Stimulated activated CD8-positive, alpha-beta memory T cell treated with anti-CD3 and anti-CD28 coated beads, Interleukin-7, amount 100 ng/mL, for 48 hours (primary cell): ENCODE measurements around the gene MCM3.

Experiments used
- DNase-seq, 2 donors: peaks; one replicate each; pipeline ENCODE4 v3.0.0-alpha.2; 2020; ENCODE audit warnings: low read depth in 1 of 2; ENCODE audit errors: extremely low read depth in 1 of 2

Gene MCM3

DNA sequence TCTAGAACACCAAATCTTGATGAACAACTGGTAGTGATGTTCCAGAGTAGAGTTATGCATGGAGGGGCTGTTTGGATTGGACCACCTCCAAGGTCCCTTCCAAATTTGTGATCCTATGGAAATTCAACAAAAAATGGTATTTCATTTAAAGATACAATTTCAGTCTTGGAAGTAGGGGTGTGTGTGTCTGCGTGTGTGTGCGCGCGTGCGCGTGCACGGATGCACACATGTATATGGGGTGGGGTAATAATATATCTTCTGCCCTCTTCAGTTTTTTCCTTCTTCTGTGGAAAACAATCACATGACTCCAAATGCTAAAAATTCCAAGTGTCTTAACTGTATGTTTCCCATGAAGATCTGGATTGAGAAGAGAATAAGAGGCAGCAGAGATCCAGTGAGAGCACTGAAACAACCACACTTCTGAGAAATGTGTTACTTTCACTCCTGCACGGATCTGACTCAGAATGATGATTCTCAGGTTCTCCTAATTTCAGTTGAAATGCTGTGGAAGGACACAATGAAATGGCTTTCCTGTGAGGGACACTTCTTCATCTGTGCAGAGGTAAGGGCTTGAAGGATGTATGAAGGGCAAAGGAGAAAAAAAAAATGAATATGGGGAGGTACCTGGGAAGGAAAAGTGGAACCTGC lies 29.7 kb downstream of the MCM3 start:
- no peak for DNase-seq

DNA sequence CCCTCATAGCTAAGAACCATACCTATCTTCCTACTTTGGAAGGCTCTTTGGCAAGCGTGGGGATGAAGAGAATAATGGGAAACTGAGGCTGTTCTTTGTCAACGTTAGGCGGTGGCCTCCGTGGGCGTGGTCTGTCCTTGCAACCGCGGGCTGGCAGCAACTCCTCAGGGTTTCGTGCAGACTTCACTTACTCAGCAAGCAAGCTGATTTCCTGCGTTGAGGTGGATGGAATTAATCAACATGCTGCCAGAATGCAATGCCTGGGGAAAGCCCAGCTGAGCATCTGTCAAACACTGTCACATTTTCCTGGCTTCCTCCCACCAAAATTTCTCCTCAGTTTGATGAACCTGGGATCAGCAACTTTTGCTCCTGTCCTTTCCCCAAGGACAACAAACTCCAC lies 31.0 kb downstream of the MCM3 start:
- DNase-seq, result peak; percentile 10 to 32

DNA sequence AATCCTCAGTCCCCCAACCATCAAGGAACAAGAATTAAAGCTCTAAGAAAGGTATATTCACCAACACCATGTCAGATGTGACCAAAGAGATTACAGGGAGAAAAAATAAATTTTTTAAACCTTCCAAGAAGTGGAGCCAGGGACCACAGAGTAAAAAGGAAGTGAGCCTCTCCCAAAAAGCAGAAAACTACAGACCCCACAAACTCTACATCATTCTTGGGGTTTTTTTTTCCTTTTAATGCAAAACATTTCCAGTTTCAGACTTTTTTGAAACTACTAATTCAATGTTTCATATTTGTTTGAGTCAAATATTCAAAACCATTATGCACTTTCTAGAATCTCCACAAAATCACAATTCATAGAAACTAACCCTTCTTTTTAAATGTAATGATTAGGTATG lies 33.4 kb downstream of the MCM3 start:
- DNase-seq, result no peak

DNA sequence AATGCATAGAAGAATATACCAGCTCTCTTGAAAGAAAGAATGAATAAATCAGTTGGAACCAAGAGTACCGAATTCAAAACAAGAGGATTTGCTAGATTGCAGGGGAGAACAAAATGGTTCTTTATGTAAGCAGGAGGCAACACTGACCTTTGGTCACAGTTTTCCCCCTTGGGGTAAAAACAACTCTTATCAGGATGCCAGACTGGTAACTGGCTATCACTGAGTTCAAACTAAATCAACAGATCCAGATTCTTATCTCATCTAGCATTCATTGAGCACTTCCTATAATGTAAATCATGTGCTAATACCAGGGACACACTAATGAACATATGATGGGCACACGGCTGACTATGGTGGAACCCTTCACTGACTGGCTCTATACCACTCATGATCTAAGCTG lies 35.5 kb downstream of the MCM3 start:
- no peak for DNase-seq

DNA sequence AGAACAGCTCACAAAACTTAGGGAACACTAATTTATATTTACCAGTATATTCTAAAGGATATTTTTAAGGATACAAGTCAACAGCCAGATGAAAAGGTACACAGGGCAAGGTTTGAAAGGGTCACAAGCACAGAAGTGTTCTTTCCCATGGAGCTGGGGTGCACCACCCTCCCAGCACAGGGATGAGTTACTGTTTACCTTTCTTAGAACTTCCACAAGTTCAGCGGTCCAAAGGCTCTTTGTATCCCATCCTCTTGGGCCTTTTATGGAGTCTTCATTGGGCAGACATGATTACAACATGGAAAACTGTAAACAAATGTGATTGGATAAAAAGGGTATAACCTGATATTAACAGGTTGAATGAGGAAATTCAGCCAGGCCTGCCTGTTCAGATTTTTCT lies 39.1 kb downstream of the MCM3 start:
- no peak for DNase-seq

DNA sequence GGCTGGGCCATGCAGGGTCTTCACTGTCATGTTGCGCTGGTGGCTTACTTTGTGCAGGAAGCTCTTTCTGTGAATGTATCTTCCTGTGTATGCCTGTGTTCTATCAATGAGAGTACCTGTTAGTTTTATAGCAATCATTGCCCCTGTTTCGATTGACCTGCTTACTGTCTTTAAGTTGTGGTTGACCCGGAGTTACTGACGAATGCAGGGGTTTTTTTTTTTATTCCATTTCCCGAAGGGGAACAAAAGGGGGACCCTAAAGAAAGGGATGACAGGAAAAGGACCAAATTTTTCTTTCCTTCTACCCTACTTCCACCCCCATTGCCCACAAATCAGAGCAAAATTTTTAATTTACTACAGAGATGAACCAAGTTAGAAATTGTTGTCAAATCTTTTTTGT lies 40.1 kb downstream of the MCM3 start, which contains the start of gene IL17F:
TSS of gene IL17F (minus strand) at position 101 of the 400 bp plus-strand sequence. CDS start at position 30, 71 bp downstream.
- DNase-seq, result no peak

DNA sequence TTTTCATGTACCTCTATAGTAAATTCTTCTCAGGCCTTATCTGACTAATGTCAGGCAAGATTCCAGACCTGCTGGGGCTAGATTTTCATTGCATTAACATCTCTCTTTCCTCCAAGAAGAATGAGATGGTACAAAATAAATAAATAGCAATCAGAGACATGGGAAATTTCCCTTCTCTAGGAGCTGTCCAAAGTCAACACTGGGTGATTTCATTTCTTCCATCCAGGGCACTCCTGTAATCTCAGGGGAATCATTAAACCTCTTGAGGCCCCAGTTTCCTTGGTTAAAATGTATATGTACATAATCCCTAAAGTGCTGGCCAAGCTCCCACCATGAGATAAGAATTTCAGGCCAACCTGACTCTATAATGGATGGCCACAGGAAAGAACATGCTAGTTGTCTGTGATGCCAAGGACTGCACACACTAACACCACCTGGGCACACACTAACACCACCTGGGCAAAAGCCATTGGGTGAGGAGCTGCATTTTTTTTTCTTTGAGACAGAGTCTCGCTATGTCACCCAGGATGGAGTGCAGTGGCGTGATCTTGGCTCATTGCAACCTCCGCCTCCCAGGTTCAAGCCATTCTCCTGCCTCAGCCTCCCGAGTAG lies 41.2 kb downstream of the MCM3 start:
- no peak for DNase-seq

DNA sequence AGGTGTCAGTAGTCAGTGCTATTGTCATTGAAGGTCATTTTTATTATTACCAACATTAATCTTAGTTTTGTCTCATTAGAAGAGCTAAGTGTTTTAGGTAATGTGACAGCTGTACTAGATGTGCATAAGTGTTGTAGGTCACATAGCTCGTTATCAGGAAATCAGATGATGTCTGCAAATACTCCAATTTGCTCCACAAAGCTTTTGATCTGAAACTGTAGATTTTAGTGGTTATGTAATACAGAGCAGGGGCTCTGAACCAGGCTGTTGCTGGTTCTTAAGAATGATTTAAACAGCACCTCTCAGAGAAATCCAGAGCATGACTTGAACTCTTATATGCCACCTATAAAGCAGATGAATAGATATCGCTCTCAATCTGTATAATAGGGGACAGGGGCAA lies 42.7 kb downstream of the MCM3 start:
- no peak for DNase-seq

DNA sequence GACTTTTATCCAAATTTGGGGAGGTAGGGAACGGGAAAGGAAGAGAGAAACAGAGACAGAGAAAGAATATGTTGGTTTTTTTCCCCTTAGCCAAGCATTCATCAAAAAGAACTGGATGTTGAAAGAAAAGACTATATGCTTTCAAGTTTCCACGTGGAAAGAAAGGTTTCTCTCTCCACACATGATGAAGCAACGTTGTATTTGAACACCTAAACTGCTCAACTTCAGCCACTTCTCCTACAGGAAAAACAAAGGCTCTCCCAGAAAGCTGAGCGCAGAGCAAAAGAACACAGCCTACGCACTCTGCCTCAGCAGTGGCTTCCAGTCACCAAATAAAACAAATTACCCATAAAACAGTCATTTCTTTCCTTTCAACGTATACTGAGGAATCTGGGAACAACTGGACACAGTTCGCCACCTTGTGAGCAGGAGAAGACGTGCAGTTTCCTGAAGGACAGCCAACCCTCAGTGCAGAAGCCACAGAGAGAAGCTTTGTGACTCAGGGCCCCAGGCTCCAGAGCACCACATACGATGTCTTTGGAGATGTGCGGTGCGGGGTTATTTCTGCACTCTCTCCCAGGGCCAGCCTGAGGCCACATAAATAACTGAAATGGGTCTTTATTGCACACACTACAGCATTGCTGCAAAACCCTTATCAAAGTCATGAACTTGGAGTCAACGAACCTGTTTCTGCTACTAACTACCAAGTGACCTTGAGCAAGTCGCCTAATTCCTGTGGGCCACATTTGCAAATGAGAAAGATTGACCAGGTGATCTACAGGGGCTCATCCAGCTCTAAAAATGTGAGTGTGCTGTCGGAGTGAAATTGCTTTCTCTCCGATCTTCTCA lies 50.3 kb downstream of the MCM3 start:
- peak in 1 of 2 donors; percentile 47 for DNase-seq

DNA sequence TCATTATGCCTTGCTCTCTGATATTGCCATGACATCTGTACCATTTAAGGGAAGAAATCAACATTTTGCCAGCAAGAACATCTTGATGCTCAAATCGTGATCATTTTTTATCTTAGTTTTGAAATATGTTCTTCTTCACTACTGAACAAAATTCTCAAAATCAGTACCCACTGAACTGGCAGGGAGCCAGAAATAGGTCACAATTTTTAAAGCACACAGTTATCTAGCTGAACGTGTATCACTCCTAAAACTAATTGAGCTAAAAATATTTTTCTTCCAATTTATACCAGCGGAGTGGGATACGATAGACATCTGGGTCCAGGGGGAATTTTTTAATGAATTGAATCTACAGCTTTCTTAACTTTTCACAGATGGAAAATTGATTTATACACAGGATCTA lies 51.5 kb downstream of the MCM3 start:
- no peak for DNase-seq

DNA sequence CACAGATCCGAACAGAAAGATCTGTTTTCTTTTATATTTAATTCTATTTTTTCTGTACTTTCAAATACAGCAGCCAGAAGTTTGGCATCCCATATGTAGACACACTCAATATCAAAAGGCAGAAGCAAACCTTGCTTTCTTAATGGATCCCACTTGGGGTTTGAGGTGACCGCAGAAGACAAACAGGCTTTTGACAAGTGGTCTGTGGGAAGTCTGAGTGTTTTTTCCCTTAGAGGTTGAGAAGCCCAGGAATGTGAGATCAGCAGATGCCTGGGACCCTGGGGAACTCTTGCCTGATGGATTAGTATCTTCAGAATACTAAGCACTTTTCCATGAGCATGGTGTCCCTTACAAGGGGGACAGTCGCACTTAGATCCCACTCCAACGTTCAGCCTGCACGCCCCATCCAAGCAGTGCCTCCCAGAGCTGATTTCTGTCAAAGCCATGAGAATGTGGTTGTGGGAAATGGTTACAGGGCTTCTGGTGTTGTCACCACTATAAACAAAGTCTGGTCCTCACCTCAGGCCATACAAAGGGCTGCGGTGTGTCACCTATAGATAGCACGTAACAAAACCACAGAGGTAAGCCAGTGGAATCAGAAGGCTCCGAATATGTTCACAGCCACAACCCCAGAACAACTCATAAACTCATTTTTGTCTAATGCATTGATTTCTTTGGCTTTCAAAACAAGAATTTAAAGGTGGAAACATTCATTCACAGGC lies 53.0 kb downstream of the MCM3 start:
- peak; percentile 21 to 49 for DNase-seq

DNA sequence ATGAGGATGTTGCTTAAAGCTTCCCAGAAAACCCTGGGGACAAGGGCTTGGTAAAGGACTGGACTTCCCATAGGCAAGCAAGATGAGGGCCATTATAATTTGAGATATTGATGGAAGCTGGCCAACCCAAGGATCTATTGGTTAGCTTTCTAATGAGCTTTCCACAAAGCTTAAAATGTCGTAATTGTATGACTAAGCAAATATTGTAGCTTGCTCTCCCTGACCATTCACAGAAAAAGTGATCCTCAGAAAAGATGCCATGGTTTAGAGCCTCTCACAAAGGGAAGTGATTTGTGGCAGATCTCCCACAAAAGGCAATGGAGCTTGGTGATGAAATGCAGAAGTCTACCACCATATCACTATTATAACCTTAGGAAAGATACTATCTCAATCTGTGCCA lies 53.9 kb downstream of the MCM3 start:
- no peak for DNase-seq

DNA sequence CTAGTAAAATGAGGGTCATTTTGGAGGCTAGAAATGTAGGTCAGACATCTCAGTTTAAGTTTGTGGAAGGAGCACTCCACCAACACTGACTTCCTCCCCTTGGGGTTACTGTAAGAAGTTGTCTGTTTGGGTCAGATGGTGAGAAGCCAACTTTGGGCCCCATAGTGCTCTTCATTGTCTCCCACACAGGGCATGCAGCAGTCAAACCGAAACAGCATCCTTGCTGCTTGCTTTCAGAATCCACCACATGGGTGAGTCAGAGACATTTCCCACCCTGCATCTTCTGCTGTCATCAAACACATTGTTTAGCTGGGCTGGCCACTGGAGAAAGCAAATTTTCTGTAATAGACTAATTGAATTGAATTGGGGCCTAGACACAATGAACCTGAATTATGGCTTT lies 57.0 kb downstream of the MCM3 start:
- peak; percentile 49 to 79 for DNase-seq

DNA sequence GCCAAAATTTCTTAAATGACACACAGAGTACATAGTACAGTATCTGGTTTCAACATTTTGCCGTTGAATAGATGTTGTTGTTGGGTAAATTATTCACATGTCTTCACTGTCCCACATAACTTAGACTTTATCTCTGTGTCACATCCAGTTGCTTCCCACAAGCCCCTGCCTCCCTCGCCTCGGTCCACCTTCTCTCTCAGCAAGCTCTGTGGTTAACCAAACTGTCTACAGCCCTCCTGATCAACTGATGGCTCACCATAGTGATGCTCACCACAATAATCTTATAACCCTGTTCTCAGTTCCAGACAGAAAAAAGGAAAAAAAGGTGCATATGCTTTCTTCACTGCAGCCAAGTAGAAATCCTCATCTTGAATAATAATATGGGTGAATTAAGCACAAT lies 63.2 kb downstream of the MCM3 start:
- DNase-seq, result peak; percentile 18 to 65

DNA sequence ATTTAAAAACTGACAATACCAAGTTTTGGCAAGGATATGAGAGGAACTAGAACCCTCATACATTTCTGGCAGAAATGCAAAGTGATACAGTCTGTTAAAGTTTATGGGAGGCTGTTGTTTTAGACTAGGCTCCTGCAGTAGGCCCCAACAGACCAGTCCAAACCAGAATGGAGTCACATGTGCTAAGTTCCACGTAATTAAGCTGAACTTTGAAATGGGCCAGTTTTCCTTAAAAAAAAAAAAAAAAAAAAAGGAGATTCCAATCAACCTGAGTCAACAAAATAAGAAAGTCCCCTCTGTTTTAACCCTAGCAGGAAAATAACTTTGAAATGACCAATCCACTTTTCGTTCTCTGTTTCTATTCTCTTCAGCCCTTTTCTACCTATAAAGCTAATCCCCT lies 66.8 kb downstream of the MCM3 start:
- DNase-seq, result no peak

DNA sequence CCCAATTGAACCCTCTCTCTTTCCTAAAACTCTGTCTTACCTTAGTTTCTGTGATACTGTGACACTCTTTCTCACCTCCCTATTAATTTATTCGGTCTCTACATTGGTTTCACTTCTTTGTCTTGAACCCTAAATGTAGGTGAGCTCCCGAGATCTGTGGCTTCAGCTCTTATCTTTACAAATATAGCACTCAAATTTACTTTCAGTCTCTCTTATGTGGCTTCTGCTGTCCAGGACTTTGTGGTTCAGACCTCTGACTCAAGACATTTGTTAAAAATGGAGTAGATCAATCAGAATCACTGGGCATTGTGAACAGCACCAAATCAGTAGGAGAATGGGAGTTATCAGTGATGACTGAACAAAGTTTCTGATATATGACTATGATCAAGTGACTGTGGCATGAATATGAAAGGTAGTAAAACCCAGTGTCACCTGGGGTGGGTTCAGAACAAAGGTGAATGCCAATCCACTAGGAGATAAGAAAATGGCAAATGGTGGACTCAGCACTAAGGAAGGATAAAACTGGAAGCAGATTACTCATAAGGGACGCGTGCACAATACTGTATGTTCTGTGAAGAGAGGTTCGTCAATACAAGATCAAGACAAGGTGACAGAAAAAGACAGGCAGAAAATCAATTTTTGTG lies 67.5 kb downstream of the MCM3 start:
- no peak for DNase-seq

DNA sequence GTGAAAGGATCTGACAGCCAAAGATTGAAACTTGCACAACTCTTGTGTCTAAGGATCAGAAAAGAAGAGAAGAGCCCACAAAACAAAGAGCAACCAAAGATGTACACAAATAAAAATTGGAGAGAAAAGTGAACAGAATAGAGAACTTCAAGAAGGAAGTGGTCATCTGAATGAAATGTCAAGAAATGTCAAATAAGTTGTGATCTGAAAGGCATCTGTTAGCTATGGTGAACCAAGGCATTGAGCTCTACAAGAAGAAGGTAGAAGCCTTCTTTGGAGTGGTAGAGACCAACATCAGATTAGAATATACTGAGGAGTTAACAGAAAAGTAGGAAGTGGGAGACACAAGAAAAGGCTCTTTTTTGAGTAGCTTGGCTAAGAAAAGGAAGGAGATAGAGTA lies 68.8 kb downstream of the MCM3 start:
- no peak for DNase-seq
